NB4 (cell line): ENCODE data around the gene BNIP3.

Experiments
- DNase-seq: peaks from one replicate; pipeline ENCODE4 v3.0.0; 2010; ENCODE audit warnings: low read depth
- H3K4me3 ChIP-seq: one replicate; pipeline ENCODE4 v1.5.1; 2011; ENCODE audit warnings: mild to moderate bottlenecking, low read depth, low read length, moderate library complexity
- CTCF ChIP-seq: IDR thresholded peaks from one replicate; pipeline ENCODE4 v1.5.1; 2012; ENCODE audit warnings: low read depth, low read length
- MAX ChIP-seq: IDR thresholded peaks from 2 replicates; pipeline ENCODE4 v1.6.1; 2011; ENCODE audit warnings: low read depth, low read length
- MYC ChIP-seq: IDR thresholded peaks from 2 replicates; pipeline ENCODE4 v1.6.1; 2011; ENCODE audit warnings: low read depth, low read length
- POLR2A ChIP-seq: IDR thresholded peaks from 2 replicates; pipeline ENCODE4 v1.6.1; 2011; ENCODE audit warnings: mild to moderate bottlenecking; ENCODE audit not compliant: insufficient read length; ENCODE audit errors: extremely low read depth

The BNIP3 gene

GRCh38 chr10:132016514-132016913, 34.8 kb upstream of the BNIP3 start:
- H3K4me3 ChIP-seq, result no peak overlapping the region
- no peak for DNase-seq
- TF ChIP-seq CTCF (no peak), MAX (no peak), MYC (no peak), POLR2A (no peak)

- TF ChIP-seq MAX (no peak), POLR2A (no peak), CTCF (no peak), MYC (no peak)
- H3K4me3 ChIP-seq, result no peak overlapping the region
- no peak for DNase-seq
These were observed 29.7 kb upstream of the BNIP3 start for GRCh38 chr10:132011445-132011844.

DNA sequence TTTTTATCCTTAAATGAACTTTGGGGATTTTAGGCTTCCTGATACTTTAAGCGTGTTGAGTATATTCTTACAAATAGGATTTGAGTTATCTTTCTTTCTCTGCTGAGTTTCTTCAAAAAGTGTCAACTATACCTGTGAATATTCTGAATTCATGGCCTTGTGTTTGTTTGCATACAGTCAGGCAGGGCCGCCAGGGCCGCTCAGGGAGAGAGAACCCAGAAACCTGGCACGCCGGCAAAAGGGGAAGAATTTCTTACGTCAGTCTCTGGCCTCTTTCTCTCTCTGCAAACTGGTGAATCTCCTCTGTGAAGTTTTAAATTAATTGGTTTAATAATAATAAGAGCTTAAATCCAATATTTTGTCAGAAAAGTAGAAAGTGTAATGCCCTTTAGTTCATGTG, 29.3 kb upstream of the BNIP3 start:
- no peak for DNase-seq
- H3K4me3 ChIP-seq, result no peak overlapping the region
- TF ChIP-seq MYC, result no peak
- TF ChIP-seq CTCF, result no peak
- TF ChIP-seq POLR2A, result no peak
- no peak for TF ChIP-seq MAX

GRCh38 chr10:132010483-132010882, 28.8 kb upstream of the BNIP3 start:
- DNase-seq, result no peak
- no peak overlapping the region for H3K4me3 ChIP-seq
- TF ChIP-seq MYC (no peak), POLR2A (no peak), MAX (no peak), CTCF (no peak)

GRCh38 chr10:132009575-132009974, 27.9 kb upstream of the BNIP3 start:
- TF ChIP-seq MAX (no peak), MYC (no peak), POLR2A (no peak), CTCF (no peak)
- no peak for DNase-seq
- H3K4me3 ChIP-seq, result no peak overlapping the region

DNA sequence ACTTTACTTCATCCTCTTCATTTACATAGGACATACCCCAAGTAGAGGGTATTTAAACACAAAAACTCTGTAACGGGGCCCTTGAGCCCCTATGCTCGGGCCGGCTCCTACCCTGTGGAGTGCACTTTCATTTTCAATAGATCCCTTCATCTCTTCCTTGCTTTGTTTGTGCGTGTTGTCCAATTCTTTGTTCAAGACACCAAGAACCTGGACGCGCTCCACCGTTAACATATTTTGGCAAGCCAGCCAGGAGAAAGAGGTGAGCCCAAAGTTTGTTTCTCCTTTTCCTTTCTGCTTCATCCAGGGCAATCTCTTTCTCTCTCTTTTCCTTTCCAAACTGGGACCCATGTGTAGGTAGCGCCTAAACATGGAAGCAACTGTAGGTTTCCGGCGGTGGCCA, 26.0 kb upstream of the BNIP3 start:
- DNase-seq, result no peak
- TF ChIP-seq CTCF (no peak), POLR2A (no peak), MYC (no peak), MAX (no peak)
- no peak overlapping the region for H3K4me3 ChIP-seq
